GM18867 (cell line): ENCODE measurements around the gene USP17L26.
"Not testable (repeated sequence)": the region's sequence is repeated elsewhere in the genome, so short reads cannot be mapped to it uniquely, and the experiment has no call there.

Source experiments
- ATAC-seq: cut with Tn5 transposase; IDR thresholded peaks from one replicate; pipeline ENCODE4 v1.9.1; 2021; ENCODE audit warnings: mild to moderate bottlenecking, moderate library complexity; ENCODE audit not compliant: unreplicated experiment

The USP17L26 gene

GRCh38 chr4:9334358-9334757 is at the start of gene USP17L26:
TSS of gene USP17L26 (plus strand) at chr4:9334658. CDS start at chr4:9334658, 0 bp downstream.
- not testable (repeated sequence) for ATAC-seq

- not testable (repeated sequence) for ATAC-seq
These were observed 10.3 kb upstream of the USP17L26 start for GRCh38 chr4:9324191-9324590.

DNA sequence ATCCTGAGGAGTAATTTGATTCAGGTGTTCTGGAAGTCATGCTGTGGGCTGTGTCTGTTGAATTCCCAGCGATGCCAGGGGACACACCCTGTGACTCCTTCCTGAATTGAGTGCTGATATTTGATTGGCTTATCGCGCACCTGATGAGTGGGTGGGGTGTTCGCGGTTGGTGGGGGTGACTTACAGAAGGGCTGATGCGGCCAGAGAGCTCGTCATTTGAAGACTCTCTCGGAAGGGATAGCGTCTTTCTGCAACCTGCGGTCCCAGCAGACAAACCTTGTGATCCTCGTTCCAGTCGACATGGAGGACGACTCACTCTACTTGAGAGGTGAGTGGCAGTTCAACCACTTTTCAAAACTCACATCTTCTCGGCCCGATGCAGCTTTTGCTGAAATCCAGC is 9.6 kb upstream of the USP17L26 start, which contains the start of gene USP17L24:
USP17L24 (plus strand) TSS at position 301 of the 400 bp plus-strand sequence; CDS start at position 301, 0 bp downstream.
- not testable (repeated sequence) for ATAC-seq

DNA sequence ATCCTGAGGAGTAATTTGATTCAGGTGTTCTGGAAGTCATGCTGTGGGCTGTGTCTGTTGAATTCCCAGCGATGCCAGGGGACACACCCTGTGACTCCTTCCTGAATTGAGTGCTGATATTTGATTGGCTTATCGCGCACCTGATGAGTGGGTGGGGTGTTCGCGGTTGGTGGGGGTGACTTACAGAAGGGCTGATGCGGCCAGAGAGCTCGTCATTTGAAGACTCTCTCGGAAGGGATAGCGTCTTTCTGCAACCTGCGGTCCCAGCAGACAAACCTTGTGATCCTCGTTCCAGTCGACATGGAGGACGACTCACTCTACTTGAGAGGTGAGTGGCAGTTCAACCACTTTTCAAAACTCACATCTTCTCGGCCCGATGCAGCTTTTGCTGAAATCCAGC is 4.8 kb upstream of the USP17L26 start, which contains the start of gene USP17L25:
USP17L25 (plus strand) TSS at position 301 of the 400 bp plus-strand sequence; CDS start at position 301, 0 bp downstream.
- not testable (repeated sequence) for ATAC-seq

- not testable (repeated sequence) for ATAC-seq
These were observed 4.6 kb downstream of the USP17L26 start, which contains the start of gene USP17L5 for GRCh38 chr4:9339103-9339502. TSS of gene USP17L5 (plus strand) at chr4:9339403. CDS start at chr4:9339403, 0 bp downstream.

- ATAC-seq = not testable (repeated sequence)
These were observed 9.4 kb downstream of the USP17L26 start, which contains the start of gene USP17L27 for GRCh38 chr4:9343848-9344247. TSS of gene USP17L27 (plus strand) at chr4:9344148. CDS start at chr4:9344148, 0 bp downstream.

- ATAC-seq = not testable (repeated sequence)
These were observed 14.1 kb downstream of the USP17L26 start, which contains the start of gene USP17L28 for GRCh38 chr4:9348593-9348992. TSS of gene USP17L28 (plus strand) at chr4:9348893. CDS start at chr4:9348893, 0 bp downstream.

DNA sequence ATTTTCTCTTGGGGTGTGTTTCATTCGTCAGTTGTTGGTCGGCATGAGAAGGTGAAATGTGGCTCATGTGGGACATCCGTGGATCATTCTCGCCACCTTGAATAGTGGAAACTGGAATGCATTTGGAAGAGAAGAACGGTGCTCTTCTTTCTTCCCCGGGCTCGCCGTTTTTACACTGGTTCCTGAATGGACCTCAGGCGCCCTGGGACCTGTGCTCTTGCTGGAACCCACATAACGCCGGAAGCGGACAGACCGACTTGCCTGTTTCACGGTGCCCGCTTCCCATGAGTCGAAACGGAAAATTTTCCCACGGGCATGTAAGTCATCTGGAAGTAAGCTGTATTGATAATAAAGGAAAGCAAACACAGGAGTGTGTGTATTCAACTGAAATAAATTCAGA is 16.4 kb downstream of the USP17L26 start:
- ATAC-seq = not testable (repeated sequence)

- ATAC-seq = not testable (repeated sequence)
These were observed 18.9 kb downstream of the USP17L26 start, which contains the start of gene USP17L29 for GRCh38 chr4:9353338-9353737. TSS of gene USP17L29 (plus strand) at chr4:9353638. CDS start at chr4:9353638, 0 bp downstream.

- not testable (repeated sequence) for ATAC-seq
These were observed 28.4 kb downstream of the USP17L26 start, which contains the start of gene USP17L30 for GRCh38 chr4:9362829-9363228. TSS of gene USP17L30 (plus strand) at chr4:9363129. CDS start at chr4:9363129, 0 bp downstream.

GRCh38 chr4:9379881-9380280 is 45.4 kb downstream of the USP17L26 start:
- not testable (repeated sequence) for ATAC-seq

DNA sequence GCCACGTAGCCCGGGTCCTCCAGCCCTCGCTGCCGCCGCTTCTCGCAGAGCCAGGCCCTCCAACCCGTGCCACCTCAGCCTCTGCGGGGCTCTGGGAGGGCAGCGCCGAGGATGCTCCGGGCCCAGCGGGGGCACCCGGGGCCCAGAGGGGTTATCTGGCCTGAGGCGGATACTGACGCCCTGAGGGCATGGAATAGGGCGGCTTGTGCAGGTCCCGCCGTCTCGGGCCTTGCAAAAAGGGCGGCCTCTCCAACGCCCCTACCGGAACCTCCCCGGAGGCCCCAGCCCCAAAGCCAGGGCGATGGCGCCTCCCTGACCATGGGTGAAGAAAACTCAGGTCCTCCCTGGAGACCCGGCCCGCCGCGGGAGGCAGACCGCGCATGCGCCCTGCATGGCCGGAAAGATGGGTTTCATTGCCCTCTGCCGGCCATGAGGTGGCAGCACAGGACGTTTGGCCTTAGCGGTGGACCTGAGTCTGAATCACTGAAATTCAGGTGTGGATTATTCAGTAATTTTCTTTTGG is 46.6 kb downstream of the USP17L26 start:
- ATAC-seq = not testable (repeated sequence)

DNA sequence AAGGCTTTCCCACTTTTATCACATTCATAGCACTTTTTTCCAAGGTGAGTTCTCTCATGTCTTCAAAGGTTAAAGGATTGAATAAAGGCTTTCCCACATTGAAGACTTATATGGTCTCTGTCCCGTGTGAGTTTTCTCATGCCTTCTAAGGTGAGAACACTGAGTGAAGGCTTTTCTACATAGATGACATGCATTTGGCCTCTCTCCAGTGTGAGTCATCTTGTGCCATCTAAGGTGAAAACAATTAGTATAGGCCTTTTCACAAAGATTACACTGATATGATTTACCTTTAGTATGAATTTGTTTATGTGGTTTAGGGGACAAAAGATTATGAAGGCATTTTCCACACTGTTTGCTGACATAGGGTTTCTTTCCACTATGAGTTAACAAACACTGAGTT is 49.7 kb downstream of the USP17L26 start:
- no peak for ATAC-seq
